ENCODE measurements around the gene RANBP10. TPM values are rescaled to one million over a fixed set of nuclear protein-coding genes. Genes with fewer than 3 reads are reported as not detected.
A peak's percentile ranks its signal among the peaks of the same experiment; 100 is the strongest.

RANBP10 gene
- total and polyA plus RNA-seq, 3 donors from 2014 or later: 23.0 to 25.2 (median 23.5) TPM

DNA sequence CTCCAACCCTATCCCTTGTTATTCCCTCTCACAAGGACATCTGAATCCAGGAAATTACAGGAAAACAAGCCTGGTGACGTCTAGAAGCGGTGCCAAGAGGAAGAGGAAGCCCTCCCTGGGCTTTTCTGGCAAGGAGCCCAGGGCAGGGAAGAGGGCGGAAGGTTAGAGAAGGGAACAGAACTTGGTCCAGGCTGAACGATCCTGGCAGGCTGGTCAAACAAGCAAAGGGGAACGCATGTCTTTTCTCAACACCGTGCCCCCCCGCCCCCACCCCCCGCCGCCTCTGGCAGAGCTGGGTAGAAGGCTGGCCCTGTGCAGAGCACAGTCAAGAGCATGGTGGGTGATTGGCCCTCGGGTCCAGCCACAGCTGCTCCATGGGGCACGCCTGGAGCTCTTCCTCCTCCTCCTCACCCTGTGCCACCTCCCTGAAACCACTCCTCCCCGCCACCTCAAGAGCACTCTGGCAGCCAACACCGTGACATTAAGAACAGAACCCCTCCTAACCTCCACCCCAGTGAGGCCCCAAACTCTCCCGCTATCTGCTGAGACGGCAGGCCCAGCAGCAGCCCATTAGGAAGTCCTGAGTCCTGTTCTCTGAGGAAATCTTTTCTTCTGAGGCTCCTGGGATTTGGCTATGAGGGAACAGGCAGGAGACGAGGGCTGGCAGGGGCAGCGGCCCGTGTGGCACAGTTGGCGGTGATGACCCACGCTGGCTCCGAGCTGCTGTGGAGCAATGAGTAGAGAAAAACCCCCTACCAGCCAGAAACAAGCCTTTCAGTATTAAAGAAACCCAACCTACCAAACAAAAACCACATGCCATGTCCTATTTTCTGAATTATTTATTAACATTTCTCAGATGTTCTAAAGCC lies 132.4 kb downstream of the RANBP10 start:
- intact Hi-C loops (cut with DNase I; ENCODE audit: low total_unique reads): no loop called here
- Histone ChIP-seq H3K27me3 (no peaks in the 10 kb centered on the region), H3K4me3 (no peak overlapping the region), H3K36me3 (ENCODE audit: low read depth, missing control alignments) (no peaks in the 10 kb centered on the region), H3K9me3 (no peaks in the 10 kb centered on the region), H3K27ac (peak overlapping the region; percentile 55 to 64), H3K4me1 (peaks cover 12% of the 10 kb centered on the region)
- TF ChIP-seq, protein P1, sequence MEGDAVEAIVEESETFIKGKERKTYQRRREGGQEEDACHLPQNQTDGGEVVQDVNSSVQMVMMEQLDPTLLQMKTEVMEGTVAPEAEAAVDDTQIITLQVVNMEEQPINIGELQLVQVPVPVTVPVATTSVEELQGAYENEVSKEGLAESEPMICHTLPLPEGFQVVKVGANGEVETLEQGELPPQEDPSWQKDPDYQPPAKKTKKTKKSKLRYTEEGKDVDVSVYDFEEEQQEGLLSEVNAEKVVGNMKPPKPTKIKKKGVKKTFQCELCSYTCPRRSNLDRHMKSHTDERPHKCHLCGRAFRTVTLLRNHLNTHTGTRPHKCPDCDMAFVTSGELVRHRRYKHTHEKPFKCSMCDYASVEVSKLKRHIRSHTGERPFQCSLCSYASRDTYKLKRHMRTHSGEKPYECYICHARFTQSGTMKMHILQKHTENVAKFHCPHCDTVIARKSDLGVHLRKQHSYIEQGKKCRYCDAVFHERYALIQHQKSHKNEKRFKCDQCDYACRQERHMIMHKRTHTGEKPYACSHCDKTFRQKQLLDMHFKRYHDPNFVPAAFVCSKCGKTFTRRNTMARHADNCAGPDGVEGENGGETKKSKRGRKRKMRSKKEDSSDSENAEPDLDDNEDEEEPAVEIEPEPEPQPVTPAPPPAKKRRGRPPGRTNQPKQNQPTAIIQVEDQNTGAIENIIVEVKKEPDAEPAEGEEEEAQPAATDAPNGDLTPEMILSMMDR (IDR thresholded peaks at IDR 0.05): no peak
- TF ChIP-seq POLR2A (IDR thresholded peaks at IDR 0.05): no peak
- 57 to 63% methylated on average over 16 to 21 of the region's 21 CpGs for WGBS, 2 donors
- DNase-seq: peak; percentile 46

Small RNA genes lying within 50 kb of the gene (small RNA-seq; reads per million reads assigned to genes)
- 0 reads per million in 2 donors for gene AC040162.2

Other genes with a start within 250 kb of the RANBP10 start
- 10 to 100 TPM; 45.5 to 47.0 TPM for gene CTCF, start 244.0 kb downstream of the RANBP10 start, total RNA-seq
- gene CTCF, start 244.0 kb downstream of the RANBP10 start, polyA plus RNA-seq (ENCODE audit: insufficient read depth, low read depth, low replicate concordance): 25.9 TPM
- 1 to 10 TPM; 5.6 to 7.9 TPM for gene CARMIL2, start 161.4 kb downstream of the RANBP10 start, total RNA-seq
- gene CARMIL2, start 161.4 kb downstream of the RANBP10 start, polyA plus RNA-seq (ENCODE audit: insufficient read depth, low read depth, low replicate concordance): 3.1 TPM
- 10 to 100 TPM; 44.7 to 48.3 TPM for gene ACD, start 146.3 kb downstream of the RANBP10 start, total RNA-seq
- 40.3 TPM for gene ACD, start 146.3 kb downstream of the RANBP10 start, polyA plus RNA-seq (ENCODE audit: insufficient read depth, low read depth, low replicate concordance)
- 10 to 100 TPM; 30.0 to 80.1 TPM for gene PARD6A, start 145.6 kb downstream of the RANBP10 start, total RNA-seq
- 35.4 TPM for gene PARD6A, start 145.6 kb downstream of the RANBP10 start, polyA plus RNA-seq (ENCODE audit: insufficient read depth, low read depth, low replicate concordance)
- gene ENKD1, start 139.8 kb downstream of the RANBP10 start, total RNA-seq: 10 to 100 TPM; 37.7 to 47.5 TPM
- gene ENKD1, start 139.8 kb downstream of the RANBP10 start, polyA plus RNA-seq (ENCODE audit: insufficient read depth, low read depth, low replicate concordance): 53.3 TPM
- gene C16orf86, start 139.7 kb downstream of the RANBP10 start, total RNA-seq: 10 to 100 TPM; 38.7 to 43.4 TPM
- gene C16orf86, start 139.7 kb downstream of the RANBP10 start, polyA plus RNA-seq (ENCODE audit: insufficient read depth, low read depth, low replicate concordance): 77.9 TPM
- gene GFOD2, start 87.2 kb downstream of the RANBP10 start, total RNA-seq: 10 to 100 TPM; 18.0 to 20.4 TPM
- 23.0 TPM for gene GFOD2, start 87.2 kb downstream of the RANBP10 start, polyA plus RNA-seq (ENCODE audit: insufficient read depth, low read depth, low replicate concordance)
- gene TSNAXIP1, start 329 bp upstream of the RANBP10 start, total RNA-seq: 10 to 100 TPM; 31.3 to 40.4 TPM
- gene TSNAXIP1, start 329 bp upstream of the RANBP10 start, polyA plus RNA-seq (ENCODE audit: insufficient read depth, low read depth, low replicate concordance): 93.7 TPM
- 10 to 100 TPM; 56.8 to 59.7 TPM for gene THAP11, start 35.8 kb upstream of the RANBP10 start, total RNA-seq
- gene THAP11, start 35.8 kb upstream of the RANBP10 start, polyA plus RNA-seq (ENCODE audit: insufficient read depth, low read depth, low replicate concordance): 24.0 TPM
- 100 to 1,000 TPM; 239 to 297 TPM for gene NUTF2, start 40.4 kb upstream of the RANBP10 start, total RNA-seq
- gene NUTF2, start 40.4 kb upstream of the RANBP10 start, polyA plus RNA-seq (ENCODE audit: insufficient read depth, low read depth, low replicate concordance): 121 TPM
- 100 to 1,000 TPM; 115 to 154 TPM for gene CENPT, start 41.1 kb upstream of the RANBP10 start, total RNA-seq
- gene CENPT, start 41.1 kb upstream of the RANBP10 start, polyA plus RNA-seq (ENCODE audit: insufficient read depth, low read depth, low replicate concordance): 108 TPM
- gene EDC4, start 66.5 kb upstream of the RANBP10 start, total RNA-seq: 100 to 1,000 TPM; 106 to 107 TPM
- 96.7 TPM for gene EDC4, start 66.5 kb upstream of the RANBP10 start, polyA plus RNA-seq (ENCODE audit: insufficient read depth, low read depth, low replicate concordance)
- 1 to 10 TPM; 4.2 to 8.1 TPM for gene NRN1L, start 78.3 kb upstream of the RANBP10 start, total RNA-seq
- 2.9 TPM for gene NRN1L, start 78.3 kb upstream of the RANBP10 start, polyA plus RNA-seq (ENCODE audit: insufficient read depth, low read depth, low replicate concordance)
- 10 to 100 TPM; 47.7 to 50.5 TPM for gene PSKH1, start 86.7 kb upstream of the RANBP10 start, total RNA-seq
- gene PSKH1, start 86.7 kb upstream of the RANBP10 start, polyA plus RNA-seq (ENCODE audit: insufficient read depth, low read depth, low replicate concordance): 66.8 TPM
- 1 to 10 TPM in 1 of 2 donors, under 1 TPM in 1; 0.62 to 1.7 TPM for gene CTRL, start 125.3 kb upstream of the RANBP10 start, total RNA-seq
- gene CTRL, start 125.3 kb upstream of the RANBP10 start, polyA plus RNA-seq (ENCODE audit: insufficient read depth, low read depth, low replicate concordance): 0.36 TPM
- gene PSMB10, start 130.3 kb upstream of the RANBP10 start, total RNA-seq: 10 to 100 TPM; 13.2 to 14.2 TPM
- 49.1 TPM for gene PSMB10, start 130.3 kb upstream of the RANBP10 start, polyA plus RNA-seq (ENCODE audit: insufficient read depth, low read depth, low replicate concordance)
- gene LCAT, start 137.6 kb upstream of the RANBP10 start, total RNA-seq: 10 to 100 TPM; 20.6 to 25.3 TPM
- gene LCAT, start 137.6 kb upstream of the RANBP10 start, polyA plus RNA-seq (ENCODE audit: insufficient read depth, low read depth, low replicate concordance): 12.9 TPM
- 10 to 100 TPM; 64.3 to 68.4 TPM for gene SLC12A4, start 162.1 kb upstream of the RANBP10 start, total RNA-seq
- 46.7 TPM for gene SLC12A4, start 162.1 kb upstream of the RANBP10 start, polyA plus RNA-seq (ENCODE audit: insufficient read depth, low read depth, low replicate concordance)
- 100 to 1,000 TPM; 127 to 138 TPM for gene DPEP3, start 173.9 kb upstream of the RANBP10 start, total RNA-seq
- 61.0 TPM for gene DPEP3, start 173.9 kb upstream of the RANBP10 start, polyA plus RNA-seq (ENCODE audit: insufficient read depth, low read depth, low replicate concordance)
- gene DPEP2, start 192.9 kb upstream of the RANBP10 start, total RNA-seq: 1 to 10 TPM; 2.7 to 3.0 TPM
- gene DPEP2, start 192.9 kb upstream of the RANBP10 start, polyA plus RNA-seq (ENCODE audit: insufficient read depth, low read depth, low replicate concordance): 5.9 TPM
- gene DPEP2NB, start 209.4 kb upstream of the RANBP10 start, total RNA-seq: 1 to 10 TPM; 2.4 to 4.1 TPM
- gene DPEP2NB, start 209.4 kb upstream of the RANBP10 start, polyA plus RNA-seq (ENCODE audit: insufficient read depth, low read depth, low replicate concordance): 3.2 TPM
- gene DDX28, start 216.7 kb upstream of the RANBP10 start, total RNA-seq: 10 to 100 TPM; 19.1 to 19.9 TPM
- 18.6 TPM for gene DDX28, start 216.7 kb upstream of the RANBP10 start, polyA plus RNA-seq (ENCODE audit: insufficient read depth, low read depth, low replicate concordance)
- 10 to 100 TPM; 24.6 to 32.4 TPM for gene DUS2, start 216.7 kb upstream of the RANBP10 start, total RNA-seq
- 62.5 TPM for gene DUS2, start 216.7 kb upstream of the RANBP10 start, polyA plus RNA-seq (ENCODE audit: insufficient read depth, low read depth, low replicate concordance)

Measured in testis (tissue), 3 donors.